ENCODE data around the gene ATRNL1. TPM values are rescaled to one million over a fixed set of nuclear protein-coding genes. Genes with fewer than 3 reads are reported as not detected.

ATRNL1 gene
- total and polyA plus RNA-seq, 4 donors: 2.6 to 41.0 (median 15.1) TPM

DNA sequence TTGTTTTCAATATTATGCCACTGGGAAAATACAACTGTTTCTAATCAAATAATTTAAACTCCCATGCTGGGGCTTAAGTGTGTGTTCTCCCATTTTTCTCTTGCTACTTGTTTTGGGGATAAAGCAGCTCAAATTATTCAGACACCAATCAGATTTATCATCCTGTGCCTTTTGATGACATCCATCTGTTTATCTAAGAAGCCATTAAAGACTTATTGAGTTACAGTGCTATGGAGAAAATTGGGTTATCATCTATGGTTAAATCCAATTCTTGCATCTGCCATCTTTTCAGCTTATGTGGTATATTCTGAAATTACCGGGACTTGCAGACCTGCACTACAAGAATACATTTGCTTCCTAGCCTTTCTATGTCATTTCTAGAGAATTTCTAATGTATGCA, 778.7 kb downstream of the ATRNL1 start:
- Histone ChIP-seq H3K27me3 (ENCODE audit: control insufficient read depth in 1 of 2, insufficient read depth in 2 of 2, low read length in 1 of 2) (no peaks in the 10 kb centered on the region), H3K4me3 (ENCODE audit: low read length in 2 of 2) (no peak overlapping the region), H3K9me3 (ENCODE audit: control insufficient read depth, low read length) (no peaks in the 10 kb centered on the region), H3K27ac (ENCODE audit: low read depth in 1 of 2, low read length in 2 of 2) (no peak overlapping the region), H3K36me3 (ENCODE audit: control insufficient read depth in 1 of 2, insufficient read depth in 2 of 2, low read length in 1 of 2) (no peaks in the 10 kb centered on the region), H3K4me1 (ENCODE audit: control insufficient read depth in 1 of 2, insufficient read depth in 2 of 2, low read length in 2 of 2) (no peaks in the 10 kb centered on the region)
- ATAC-seq (ENCODE audit: low FRiP score): no peak
- intact Hi-C loops (cut with DNase I): no loop called here
- WGBS, 2 donors: 91 to 96% methylated on average over 1 of the region's 1 CpG
- no peak for DNase-seq

- H3K9me3 ChIP-seq (ENCODE audit: control insufficient read depth, low read length): no peaks in the 10 kb centered on the region
- intact Hi-C loops (cut with DNase I): no loop called here
- DNase-seq (no peak), ATAC-seq (ENCODE audit: low FRiP score) (no peak)
- WGBS, 2 donors: 87 to 94% methylated on average over 2 of the region's 2 CpGs
- no peak overlapping the region for H3K27ac ChIP-seq (ENCODE audit: low read depth in 1 of 2, low read length in 2 of 2)
- no peaks in the 10 kb centered on the region for H3K36me3 ChIP-seq (ENCODE audit: control insufficient read depth in 1 of 2, insufficient read depth in 2 of 2, low read length in 1 of 2)
- H3K27me3 ChIP-seq (ENCODE audit: control insufficient read depth in 1 of 2, insufficient read depth in 2 of 2, low read length in 1 of 2): no peaks in the 10 kb centered on the region
- H3K4me1 ChIP-seq (ENCODE audit: control insufficient read depth in 1 of 2, insufficient read depth in 2 of 2, low read length in 2 of 2): no peaks in the 10 kb centered on the region
- no peak overlapping the region for H3K4me3 ChIP-seq (ENCODE audit: low read length in 2 of 2)
Measured at GRCh38 chr10:115875172-115875571, 782.0 kb downstream of the ATRNL1 start.

DNA sequence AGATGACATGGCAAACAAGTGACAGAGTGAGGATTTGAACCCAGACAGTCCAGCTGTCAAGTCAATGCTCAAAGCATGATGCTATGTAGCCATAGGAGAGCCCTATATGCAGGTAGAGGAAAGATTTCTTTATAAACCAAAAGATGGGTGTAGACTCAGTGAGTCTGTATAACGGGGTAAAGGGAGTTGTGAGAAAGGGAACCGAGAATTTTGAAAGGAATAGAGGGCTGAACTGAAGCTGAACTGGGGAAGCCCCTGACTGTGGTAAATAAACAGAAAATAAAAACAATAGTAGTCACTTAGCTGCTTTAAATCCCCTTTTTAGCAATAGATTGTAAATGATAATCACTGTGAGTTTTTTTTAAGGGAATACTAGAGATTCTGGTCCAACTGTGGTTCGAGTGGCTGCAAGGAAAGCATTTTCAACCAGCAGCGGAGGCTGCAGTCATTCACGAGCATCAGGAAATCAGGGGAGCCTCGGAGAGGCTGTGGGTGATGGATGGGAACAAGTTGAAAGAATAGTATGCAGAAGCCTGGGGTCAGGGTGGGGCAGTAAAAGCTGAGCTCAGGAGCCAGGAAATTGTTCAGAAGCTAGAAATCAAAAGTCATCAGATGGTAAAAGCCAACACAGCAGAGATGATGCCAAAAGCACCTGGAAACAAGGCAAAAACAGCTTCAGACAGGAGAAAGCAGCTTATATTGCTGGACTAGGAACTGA, 786.4 kb downstream of the ATRNL1 start:
- Histone ChIP-seq H3K36me3 (ENCODE audit: control insufficient read depth in 1 of 2, insufficient read depth in 2 of 2, low read length in 1 of 2) (no peaks in the 10 kb centered on the region), H3K4me3 (ENCODE audit: low read length in 2 of 2) (no peak overlapping the region), H3K9me3 (ENCODE audit: control insufficient read depth, low read length) (no peaks in the 10 kb centered on the region), H3K27me3 (ENCODE audit: control insufficient read depth in 1 of 2, insufficient read depth in 2 of 2, low read length in 1 of 2) (no peaks in the 10 kb centered on the region), H3K4me1 (ENCODE audit: control insufficient read depth in 1 of 2, insufficient read depth in 2 of 2, low read length in 2 of 2) (no peaks in the 10 kb centered on the region), H3K27ac (ENCODE audit: low read depth in 1 of 2, low read length in 2 of 2) (no peak overlapping the region)
- no peak for ATAC-seq (ENCODE audit: low FRiP score)
- intact Hi-C loops (cut with DNase I): no loop called here
- 55 to 61% methylated on average over 6 of the region's 6 CpGs for WGBS, 2 donors
- no peak for DNase-seq

DNA sequence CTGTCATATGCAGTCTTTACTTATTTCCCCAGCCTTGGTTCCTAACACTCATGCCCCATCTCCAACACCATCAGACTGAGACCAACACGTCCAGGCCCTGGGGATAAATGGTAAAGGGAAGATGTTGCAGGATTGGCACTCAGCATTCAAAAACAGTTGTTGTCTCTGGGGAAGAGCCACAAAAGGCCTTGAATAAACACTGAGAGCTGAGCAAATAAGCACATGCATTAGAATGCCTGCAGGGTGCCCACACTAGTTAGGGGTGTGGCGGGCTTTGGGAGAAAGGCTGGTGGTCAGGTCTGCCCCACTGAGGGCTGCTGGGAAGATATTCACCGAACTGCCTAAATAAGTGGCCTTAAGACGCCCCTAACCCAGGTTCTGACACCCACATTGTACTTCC, 788.9 kb downstream of the ATRNL1 start:
- intact Hi-C loops (cut with DNase I): no loop called here

GRCh38 chr10:115883372-115883771, 790.2 kb downstream of the ATRNL1 start:
- no peaks in the 10 kb centered on the region for H3K36me3 ChIP-seq (ENCODE audit: control insufficient read depth in 1 of 2, insufficient read depth in 2 of 2, low read length in 1 of 2)
- ATAC-seq (ENCODE audit: low FRiP score) (no peak), DNase-seq (no peak)
- H3K27me3 ChIP-seq (ENCODE audit: control insufficient read depth in 1 of 2, insufficient read depth in 2 of 2, low read length in 1 of 2): no peaks in the 10 kb centered on the region
- 94 to 100% methylated on average over 1 of the region's 1 CpG for WGBS, 2 donors
- intact Hi-C loops (cut with DNase I): no loop called here
- no peak overlapping the region for H3K27ac ChIP-seq (ENCODE audit: low read depth in 1 of 2, low read length in 2 of 2)
- no peaks in the 10 kb centered on the region for H3K4me1 ChIP-seq (ENCODE audit: control insufficient read depth in 1 of 2, insufficient read depth in 2 of 2, low read length in 2 of 2)
- no peak overlapping the region for H3K4me3 ChIP-seq (ENCODE audit: low read length in 2 of 2)
- H3K9me3 ChIP-seq (ENCODE audit: control insufficient read depth, low read length): no peaks in the 10 kb centered on the region

More for the DNA sequence above, 788.9 kb downstream of the ATRNL1 start:
- ATAC-seq (ENCODE audit: low FRiP score) (no peak), DNase-seq (no peak)
- 76 to 80% methylated on average over 4 of the region's 4 CpGs for WGBS, 2 donors
- no peaks in the 10 kb centered on the region for H3K9me3 ChIP-seq (ENCODE audit: control insufficient read depth, low read length)
- no peaks in the 10 kb centered on the region for H3K36me3 ChIP-seq (ENCODE audit: control insufficient read depth in 1 of 2, insufficient read depth in 2 of 2, low read length in 1 of 2)
- no peaks in the 10 kb centered on the region for H3K27me3 ChIP-seq (ENCODE audit: control insufficient read depth in 1 of 2, insufficient read depth in 2 of 2, low read length in 1 of 2)
- H3K4me3 ChIP-seq (ENCODE audit: low read length in 2 of 2): no peak overlapping the region
- H3K4me1 ChIP-seq (ENCODE audit: control insufficient read depth in 1 of 2, insufficient read depth in 2 of 2, low read length in 2 of 2): no peaks in the 10 kb centered on the region
- no peak overlapping the region for H3K27ac ChIP-seq (ENCODE audit: low read depth in 1 of 2, low read length in 2 of 2)

DNA sequence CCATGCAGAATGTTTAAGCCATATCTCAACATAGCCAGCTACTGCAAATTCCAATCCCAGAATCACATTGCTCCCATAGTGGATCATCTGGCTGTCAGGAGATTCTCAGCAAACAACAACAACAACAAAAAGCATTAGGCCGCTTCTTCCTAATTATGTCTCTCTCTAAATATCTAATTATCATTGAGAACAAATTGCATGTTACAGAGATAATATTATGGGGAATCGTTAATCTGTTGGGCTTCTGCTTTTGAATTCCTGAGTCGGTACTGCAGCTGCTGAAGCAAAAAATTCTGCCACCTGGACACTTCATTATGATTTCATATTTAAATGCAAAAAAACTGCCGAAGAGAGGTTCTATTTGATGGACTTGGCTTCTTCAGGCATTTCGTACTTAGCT, 791.2 kb downstream of the ATRNL1 start:
- no peaks in the 10 kb centered on the region for H3K9me3 ChIP-seq (ENCODE audit: control insufficient read depth, low read length)
- ATAC-seq (ENCODE audit: low FRiP score) (no peak), DNase-seq (no peak)
- WGBS, 2 donors: 90 to 93% methylated on average over 5 of the region's 5 CpGs
- no peaks in the 10 kb centered on the region for H3K36me3 ChIP-seq (ENCODE audit: control insufficient read depth in 1 of 2, insufficient read depth in 2 of 2, low read length in 1 of 2)
- H3K4me1 ChIP-seq (ENCODE audit: control insufficient read depth in 1 of 2, insufficient read depth in 2 of 2, low read length in 2 of 2): no peaks in the 10 kb centered on the region
- no peak overlapping the region for H3K27ac ChIP-seq (ENCODE audit: low read depth in 1 of 2, low read length in 2 of 2)
- no peak overlapping the region for H3K4me3 ChIP-seq (ENCODE audit: low read length in 2 of 2)
- intact Hi-C loops (cut with DNase I): no loop called here
- no peaks in the 10 kb centered on the region for H3K27me3 ChIP-seq (ENCODE audit: control insufficient read depth in 1 of 2, insufficient read depth in 2 of 2, low read length in 1 of 2)

DNA sequence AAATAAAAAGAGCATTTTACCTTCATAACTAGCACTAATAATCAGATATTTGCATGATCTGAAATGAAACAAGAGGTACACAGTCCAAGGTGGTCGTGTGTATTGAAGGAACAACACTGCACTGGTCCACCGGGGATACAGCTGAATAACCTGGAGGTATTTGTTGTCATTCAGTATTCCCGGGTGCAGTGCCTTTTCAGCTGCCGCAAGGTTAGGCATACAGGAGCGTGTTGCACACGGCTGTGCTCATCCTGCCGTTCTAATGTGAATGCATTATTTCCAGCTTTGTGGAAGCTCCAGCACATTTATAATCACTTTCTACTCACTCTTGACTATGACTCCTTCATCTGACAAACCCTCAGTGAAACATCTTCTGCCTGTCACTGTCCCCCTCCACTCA, 802.0 kb downstream of the ATRNL1 start:
- DNase-seq (no peak), ATAC-seq (ENCODE audit: low FRiP score) (no peak)
- Histone ChIP-seq H3K36me3 (ENCODE audit: control insufficient read depth in 1 of 2, insufficient read depth in 2 of 2, low read length in 1 of 2) (no peaks in the 10 kb centered on the region), H3K4me1 (ENCODE audit: control insufficient read depth in 1 of 2, insufficient read depth in 2 of 2, low read length in 2 of 2) (no peaks in the 10 kb centered on the region), H3K9me3 (ENCODE audit: control insufficient read depth, low read length) (no peaks in the 10 kb centered on the region), H3K4me3 (ENCODE audit: low read length in 2 of 2) (no peak overlapping the region), H3K27ac (ENCODE audit: low read depth in 1 of 2, low read length in 2 of 2) (no peak overlapping the region), H3K27me3 (ENCODE audit: control insufficient read depth in 1 of 2, insufficient read depth in 2 of 2, low read length in 1 of 2) (no peaks in the 10 kb centered on the region)
- 75 to 84% methylated on average over 7 of the region's 7 CpGs for WGBS, 2 donors
- intact Hi-C loops (cut with DNase I): no loop called here

- ATAC-seq (ENCODE audit: low FRiP score): no peak
- intact Hi-C loops (cut with DNase I): no loop called here
- DNase-seq: no peak
- Histone ChIP-seq H3K9me3 (ENCODE audit: control insufficient read depth, low read length) (no peaks in the 10 kb centered on the region), H3K36me3 (ENCODE audit: control insufficient read depth in 1 of 2, insufficient read depth in 2 of 2, low read length in 1 of 2) (no peaks in the 10 kb centered on the region), H3K4me1 (ENCODE audit: control insufficient read depth in 1 of 2, insufficient read depth in 2 of 2, low read length in 2 of 2) (no peaks in the 10 kb centered on the region), H3K27me3 (ENCODE audit: control insufficient read depth in 1 of 2, insufficient read depth in 2 of 2, low read length in 1 of 2) (no peaks in the 10 kb centered on the region), H3K4me3 (ENCODE audit: low read length in 2 of 2) (no peak overlapping the region), H3K27ac (ENCODE audit: low read depth in 1 of 2, low read length in 2 of 2) (no peak overlapping the region)
- 83 to 84% methylated on average over 3 of the region's 3 CpGs for WGBS, 2 donors
Measured at GRCh38 chr10:115898242-115898641, 805.1 kb downstream of the ATRNL1 start.

DNA sequence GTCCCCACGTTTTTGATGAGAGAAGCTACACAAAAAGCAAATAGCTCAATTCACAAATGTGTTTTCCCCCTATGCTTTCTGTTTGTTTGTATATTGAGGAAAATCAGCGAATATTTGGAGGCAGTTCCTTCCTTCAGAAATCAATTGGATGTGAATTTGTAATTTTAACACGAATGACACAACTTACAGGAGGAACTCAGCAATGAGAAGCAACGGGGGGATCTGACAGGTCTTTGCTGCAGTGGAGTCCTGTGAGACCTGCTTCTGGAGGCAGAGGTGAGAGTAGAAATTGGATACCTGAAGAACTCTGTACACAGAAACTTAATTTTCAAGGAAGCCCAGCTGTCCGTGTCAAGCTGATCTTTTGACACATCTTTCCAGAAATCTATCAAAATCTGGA, 809.4 kb downstream of the ATRNL1 start:
- no peaks in the 10 kb centered on the region for H3K9me3 ChIP-seq (ENCODE audit: control insufficient read depth, low read length)
- intact Hi-C loops (cut with DNase I): no loop called here
- DNase-seq (no peak), ATAC-seq (ENCODE audit: low FRiP score) (no peak)
- no peaks in the 10 kb centered on the region for H3K27me3 ChIP-seq (ENCODE audit: control insufficient read depth in 1 of 2, insufficient read depth in 2 of 2, low read length in 1 of 2)
- H3K4me3 ChIP-seq (ENCODE audit: low read length in 2 of 2): no peak overlapping the region
- 74 to 81% methylated on average over 5 of the region's 5 CpGs for WGBS, 2 donors
- H3K4me1 ChIP-seq (ENCODE audit: control insufficient read depth in 1 of 2, insufficient read depth in 2 of 2, low read length in 2 of 2): no peaks in the 10 kb centered on the region
- H3K27ac ChIP-seq (ENCODE audit: low read depth in 1 of 2, low read length in 2 of 2): no peak overlapping the region
- H3K36me3 ChIP-seq (ENCODE audit: control insufficient read depth in 1 of 2, insufficient read depth in 2 of 2, low read length in 1 of 2): no peaks in the 10 kb centered on the region

Measured in aorta (tissue), 5 donors.